Measurements from ENCODE around the gene B4GALNT1.

DNA sequence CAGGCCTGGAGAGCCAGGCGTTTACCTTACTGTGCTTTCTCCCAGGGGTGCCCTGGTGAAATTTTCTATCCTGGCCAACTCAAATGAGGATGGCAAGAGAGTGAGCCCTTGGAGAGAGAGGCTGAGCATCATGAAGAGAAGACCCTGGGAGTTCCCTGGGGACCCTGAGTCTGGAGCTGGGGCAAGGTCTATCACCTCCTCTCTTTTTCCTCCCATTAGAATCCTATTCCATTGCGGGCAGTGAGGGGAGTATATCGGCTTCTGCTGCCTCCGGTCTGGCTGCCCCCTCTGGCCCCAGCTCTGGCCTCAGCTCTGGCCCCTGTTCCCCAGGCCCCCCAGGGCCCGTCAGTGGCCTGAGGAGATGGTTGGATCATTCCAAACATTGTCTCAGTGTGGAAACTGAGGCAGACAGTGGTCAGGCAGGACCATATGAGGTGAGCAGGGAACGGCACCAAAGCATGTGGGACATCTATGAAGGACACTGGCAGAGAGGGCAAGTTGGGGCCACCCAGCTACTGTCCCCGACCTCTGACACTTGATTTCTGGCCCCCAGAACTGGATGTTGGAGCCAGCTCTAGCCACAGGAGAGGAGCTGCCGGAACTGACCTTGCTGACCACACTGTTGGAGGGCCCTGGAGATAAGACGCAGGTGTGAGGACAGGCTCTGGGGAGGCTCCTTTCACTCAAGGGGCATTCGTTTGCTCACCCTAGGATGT is 20.1 kb downstream of the B4GALNT1 start:
- TF ChIP-seq, protein P1, sequence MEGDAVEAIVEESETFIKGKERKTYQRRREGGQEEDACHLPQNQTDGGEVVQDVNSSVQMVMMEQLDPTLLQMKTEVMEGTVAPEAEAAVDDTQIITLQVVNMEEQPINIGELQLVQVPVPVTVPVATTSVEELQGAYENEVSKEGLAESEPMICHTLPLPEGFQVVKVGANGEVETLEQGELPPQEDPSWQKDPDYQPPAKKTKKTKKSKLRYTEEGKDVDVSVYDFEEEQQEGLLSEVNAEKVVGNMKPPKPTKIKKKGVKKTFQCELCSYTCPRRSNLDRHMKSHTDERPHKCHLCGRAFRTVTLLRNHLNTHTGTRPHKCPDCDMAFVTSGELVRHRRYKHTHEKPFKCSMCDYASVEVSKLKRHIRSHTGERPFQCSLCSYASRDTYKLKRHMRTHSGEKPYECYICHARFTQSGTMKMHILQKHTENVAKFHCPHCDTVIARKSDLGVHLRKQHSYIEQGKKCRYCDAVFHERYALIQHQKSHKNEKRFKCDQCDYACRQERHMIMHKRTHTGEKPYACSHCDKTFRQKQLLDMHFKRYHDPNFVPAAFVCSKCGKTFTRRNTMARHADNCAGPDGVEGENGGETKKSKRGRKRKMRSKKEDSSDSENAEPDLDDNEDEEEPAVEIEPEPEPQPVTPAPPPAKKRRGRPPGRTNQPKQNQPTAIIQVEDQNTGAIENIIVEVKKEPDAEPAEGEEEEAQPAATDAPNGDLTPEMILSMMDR (IDR thresholded peaks at IDR 0.05; ENCODE audit: poor library complexity), result no peak
- TF ChIP-seq EZH2 (IDR thresholded peaks at IDR 0.05; ENCODE audit: borderline replicate concordance), result no peak
- no peak for TF ChIP-seq EZH2phosphoT487 (IDR thresholded peaks at IDR 0.05; ENCODE audit: low read depth, severe bottlenecking, unreplicated experiment)

Measured in hepatocyte (in vitro differentiated cells).